ENCODE measurements around the gene SMCO3.

- TF ChIP-seq CTCF (IDR thresholded peaks at IDR 0.05) (no peak), POLR2A (IDR thresholded peaks at IDR 0.05) (no peak), POLR2AphosphoS5 (IDR thresholded peaks at IDR 0.05) (no peak)
Observed at GRCh38 chr12:14846042-14846587, 32.1 kb upstream of the SMCO3 start.
